HepG2 (cell line): Measurements from ENCODE around the gene RAB42. TPM values are rescaled to one million over a fixed set of nuclear protein-coding genes. Genes with fewer than 3 reads are reported as not detected.
A peak's percentile ranks its signal among the peaks of the same experiment; 100 is the strongest.

Experiments used
- CC2D1A ChIP-seq: sonication (generic); formaldehyde crosslinking; IDR thresholded peaks from 2 replicates; pipeline ENCODE4 v1.8.1; 2023; ENCODE audit warnings: mild to moderate bottlenecking, missing genetic modification reagents
- EED ChIP-seq: sonication (generic); formaldehyde crosslinking; IDR thresholded peaks from 2 replicates; pipeline ENCODE4 v1.5.0; 2020; ENCODE audit warnings: mild to moderate bottlenecking, missing genetic modification reagents
- FOXJ3 ChIP-seq: sonication (generic); formaldehyde crosslinking; IDR thresholded peaks from 2 replicates; pipeline ENCODE4 v1.4.0; 2020; ENCODE audit warnings: missing genetic modification reagents, mild to moderate bottlenecking, borderline replicate concordance
- GATAD2A ChIP-seq: IDR thresholded peaks from 2 replicates; pipeline ENCODE4 v1.6.1; 2016
- GTF2F1 ChIP-seq: fragments of 150-350 bp; IDR thresholded peaks from 2 replicates; pipeline ENCODE4 v1.6.1; 2014; ENCODE audit warnings: low read length
- HOXA5 ChIP-seq: sonication (generic); formaldehyde crosslinking; IDR thresholded peaks from 2 replicates; pipeline ENCODE4 v1.4.0; 2020; ENCODE audit warnings: missing genetic modification reagents
- MAFG ChIP-seq: sonication (generic); formaldehyde crosslinking; IDR thresholded peaks from 2 replicates; pipeline ENCODE4 v1.5.1; 2020; ENCODE audit warnings: mild to moderate bottlenecking, missing genetic modification reagents
- MAFK ChIP-seq, 2 experiments: IDR thresholded peaks in 1 of 2; conservative IDR thresholded peaks in 1 of 2; 2 replicates each; pipeline ENCODE4 v1.6.1; 2011; ENCODE audit warnings: improper control_type of control experiment in 2 of 2, low read length in 2 of 2
- NBN ChIP-seq: fragments of 450-650 bp; conservative IDR thresholded peaks from 2 replicates; pipeline ENCODE4 v1.6.1; 2017
- NFYC ChIP-seq: IDR thresholded peaks from 2 replicates; pipeline ENCODE4 v1.6.1; 2016; ENCODE audit warnings: missing genetic modification reagents, missing compliant biosample characterization
- PCBP2 ChIP-seq: fragments of 200-400 bp; formaldehyde crosslinking; optimal IDR thresholded peaks from 2 replicates; pipeline ENCODE3; 2018; ENCODE audit warnings: low read length, low read depth; ENCODE audit not compliant: poor library complexity, severe bottlenecking
- PTBP1 ChIP-seq: fragments of 200-400 bp; formaldehyde crosslinking; IDR thresholded peaks from 2 replicates; pipeline ENCODE4 v1.6.1; 2018; ENCODE audit warnings: low read length, low read depth; ENCODE audit not compliant: poor library complexity, severe bottlenecking
- SALL1 ChIP-seq: sonication (generic); formaldehyde crosslinking; IDR thresholded peaks from 2 replicates; pipeline ENCODE4 v1.8.0; 2022; ENCODE audit warnings: mild to moderate bottlenecking, missing genetic modification reagents
- THYN1 ChIP-seq: sonication (generic); formaldehyde crosslinking; IDR thresholded peaks from 2 replicates; pipeline ENCODE4 v1.8.1; 2023; ENCODE audit warnings: low read depth, mild to moderate bottlenecking, moderate library complexity, missing genetic modification reagents, borderline replicate concordance
- ZBTB4 ChIP-seq: sonication (generic); formaldehyde crosslinking; IDR thresholded peaks from 2 replicates; pipeline ENCODE4 v1.4.0; 2020; ENCODE audit warnings: missing genetic modification reagents, mild to moderate bottlenecking, borderline replicate concordance
- ZKSCAN5 ChIP-seq: sonication (generic); formaldehyde crosslinking; IDR thresholded peaks from 2 replicates; pipeline ENCODE4 v1.5.1; 2020; ENCODE audit warnings: mild to moderate bottlenecking, missing genetic modification reagents
- ZNF10 ChIP-seq: sonication (generic); formaldehyde crosslinking; IDR thresholded peaks from 2 replicates; pipeline ENCODE4 v1.4.0; 2020; ENCODE audit warnings: mild to moderate bottlenecking, low read depth, missing genetic modification reagents, borderline replicate concordance
- ZNF382 ChIP-seq: sonication (generic); formaldehyde crosslinking; IDR thresholded peaks from 2 replicates; pipeline ENCODE4 v1.5.0; 2020; ENCODE audit warnings: missing genetic modification reagents, mild to moderate bottlenecking, borderline replicate concordance
- ZNF510 ChIP-seq: sonication (generic); formaldehyde crosslinking; IDR thresholded peaks from 2 replicates; pipeline ENCODE4 v1.4.0; 2020; ENCODE audit warnings: low read depth, mild to moderate bottlenecking, missing genetic modification reagents
- ZNF605 ChIP-seq: sonication (generic); formaldehyde crosslinking; IDR thresholded peaks from 2 replicates; pipeline ENCODE4 v1.8.0; 2022; ENCODE audit warnings: mild to moderate bottlenecking, missing genetic modification reagents
- ZNF792 ChIP-seq: IDR thresholded peaks from 2 replicates; pipeline ENCODE4 v1.6.1; 2016
- ZSCAN31 ChIP-seq: sonication (generic); formaldehyde crosslinking; IDR thresholded peaks from 2 replicates; pipeline ENCODE4 v1.5.0; 2020; ENCODE audit warnings: low read depth, mild to moderate bottlenecking, missing genetic modification reagents
- polyA plus RNA-seq, 8 experiments: library from polyadenylated mRNA; depleted of rRNA in 3 of 8; stranded (reverse) in 7 of 8; unstranded in 1 of 8; fragments of >200 nt; fragmentation: Illumina TruSeq in 4 of 8; extraction: Trizol in 4 of 8; gene quantifications; 2 replicates each; pipeline versions ENCODE4 v1.2.1 to v1.2.3, GENCODE V29; 2011 to 2016; ENCODE audit warnings: low read depth in 4 of 8, missing spikeins in 1 of 8, mixed read lengths in 1 of 8; ENCODE audit not compliant: insufficient read depth in 1 of 8
- total RNA-seq, 5 experiments: library from RNA; depleted of rRNA; stranded (reverse); fragments of >200 nt; fragmentation: Illumina TruSeq; extraction: Trizol; gene quantifications; 2 replicates each; pipeline ENCODE4 v1.2.3, GENCODE V29; 2016; ENCODE audit warnings: low read depth in 1 of 5
- TF ChIP-seq, protein P1 (sequence below): sonication (generic); formaldehyde crosslinking; IDR thresholded peaks from 2 replicates; pipeline ENCODE4 v1.9.0; 2021; ENCODE audit warnings: missing genetic modification reagents, borderline replicate concordance
- TF ChIP-seq, protein P2 (sequence below): conservative IDR thresholded peaks from 2 replicates; pipeline ENCODE4 v1.6.1; 2018; ENCODE audit warnings: missing genetic modification reagents

RAB42 gene
- total and polyA plus RNA-seq, 2 of the 13 experiments (the other 11 are each of a cell fraction or from before 2014, with no cell fraction given) = 10.4 to 166 TPM

DNA sequence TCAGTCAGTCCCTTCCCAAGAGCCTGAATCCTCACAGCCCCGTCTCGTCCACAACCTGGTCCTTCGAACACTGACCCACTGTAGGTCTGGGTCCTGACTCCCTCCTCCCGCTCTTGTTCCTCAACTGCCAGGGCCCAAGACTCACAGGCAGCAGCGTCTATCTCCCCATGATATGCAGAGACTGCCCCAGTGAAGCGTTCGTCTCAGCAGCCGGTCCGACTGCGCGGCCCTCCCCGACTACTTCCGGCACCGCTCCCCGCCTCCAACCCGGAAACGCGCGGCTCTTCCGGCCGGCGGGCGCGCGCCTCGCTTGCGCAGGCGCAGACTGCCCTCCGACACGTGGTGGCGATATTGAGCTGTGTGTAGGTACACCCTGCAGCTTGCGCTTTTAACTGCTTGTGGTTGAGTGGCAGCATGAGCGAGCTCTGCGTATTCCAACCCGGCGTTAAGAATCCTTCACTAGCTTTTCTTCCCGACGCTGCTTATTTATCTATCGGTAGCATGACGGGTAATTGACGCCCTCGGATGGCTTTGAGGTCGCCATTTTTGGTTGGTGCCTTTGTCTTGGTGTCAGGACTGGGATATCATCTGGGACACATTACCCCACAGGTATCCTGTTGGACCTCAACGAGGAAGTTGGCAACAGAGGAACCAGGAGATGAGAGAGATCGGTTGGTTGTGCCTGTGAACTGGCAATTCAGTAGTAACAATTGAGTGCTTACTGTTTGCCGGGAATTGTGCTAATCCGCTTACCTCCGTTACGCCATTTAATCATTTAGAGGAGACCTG lies 51.0 kb downstream of the RAB42 start, which contains the start of gene TAF12 (continued):
- peak; percentile 73; the same call in 1 of the 2 replicates for TF ChIP-seq ZBTB4 (CRISPR knock-in tag)
- peak; percentile 49; the same call in 1 of the 2 replicates for TF ChIP-seq GATAD2A (CRISPR knock-in tag)
- TF ChIP-seq EED = peak; percentile 81; the same call in 1 of the 2 replicates
- peak; percentile 71 for TF ChIP-seq PTBP1
- TF ChIP-seq ZKSCAN5 (CRISPR knock-in tag) = no peak
- TF ChIP-seq GTF2F1 = no peak
- peak; percentile 90 for TF ChIP-seq SALL1 (CRISPR knock-in tag)
- peak; percentile 69; the same call in 1 of the 2 replicates for TF ChIP-seq HOXA5 (CRISPR knock-in tag)
- TF ChIP-seq ZNF382 = no peak
- peak; percentile 95 for TF ChIP-seq ZNF792 (CRISPR knock-in tag)
- peak; percentile 87 for TF ChIP-seq ZNF605
- TF ChIP-seq PCBP2 = no peak
- no peak; the same call in none of the 2 replicates for TF ChIP-seq ZSCAN31 (CRISPR knock-in tag)
- no peak for TF ChIP-seq THYN1 (CRISPR knock-in tag)
- TF ChIP-seq NBN = no peak
- no peak for TF ChIP-seq CC2D1A (CRISPR knock-in tag)
- no peak for TF ChIP-seq MAFK (conservative IDR thresholded peaks at IDR 0.05 in 1 of 2, IDR thresholded peaks at IDR 0.05 in 1 of 2; ENCODE audit: low read length in 2 of 2)
- no peak; the same call in 1 of the 2 replicates for TF ChIP-seq NFYC
- TF ChIP-seq, protein P1, sequence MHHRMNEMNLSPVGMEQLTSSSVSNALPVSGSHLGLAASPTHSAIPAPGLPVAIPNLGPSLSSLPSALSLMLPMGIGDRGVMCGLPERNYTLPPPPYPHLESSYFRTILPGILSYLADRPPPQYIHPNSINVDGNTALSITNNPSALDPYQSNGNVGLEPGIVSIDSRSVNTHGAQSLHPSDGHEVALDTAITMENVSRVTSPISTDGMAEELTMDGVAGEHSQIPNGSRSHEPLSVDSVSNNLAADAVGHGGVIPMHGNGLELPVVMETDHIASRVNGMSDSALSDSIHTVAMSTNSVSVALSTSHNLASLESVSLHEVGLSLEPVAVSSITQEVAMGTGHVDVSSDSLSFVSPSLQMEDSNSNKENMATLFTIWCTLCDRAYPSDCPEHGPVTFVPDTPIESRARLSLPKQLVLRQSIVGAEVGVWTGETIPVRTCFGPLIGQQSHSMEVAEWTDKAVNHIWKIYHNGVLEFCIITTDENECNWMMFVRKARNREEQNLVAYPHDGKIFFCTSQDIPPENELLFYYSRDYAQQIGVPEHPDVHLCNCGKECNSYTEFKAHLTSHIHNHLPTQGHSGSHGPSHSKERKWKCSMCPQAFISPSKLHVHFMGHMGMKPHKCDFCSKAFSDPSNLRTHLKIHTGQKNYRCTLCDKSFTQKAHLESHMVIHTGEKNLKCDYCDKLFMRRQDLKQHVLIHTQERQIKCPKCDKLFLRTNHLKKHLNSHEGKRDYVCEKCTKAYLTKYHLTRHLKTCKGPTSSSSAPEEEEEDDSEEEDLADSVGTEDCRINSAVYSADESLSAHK (CRISPR knock-in tag) = 0 out of 2 replicates have a peak, but pooled peaks have one; percentile 79
- peak; percentile 45 for TF ChIP-seq FOXJ3 (CRISPR knock-in tag)
- TF ChIP-seq MAFG (CRISPR knock-in tag) = no peak
- TF ChIP-seq, protein P2, sequence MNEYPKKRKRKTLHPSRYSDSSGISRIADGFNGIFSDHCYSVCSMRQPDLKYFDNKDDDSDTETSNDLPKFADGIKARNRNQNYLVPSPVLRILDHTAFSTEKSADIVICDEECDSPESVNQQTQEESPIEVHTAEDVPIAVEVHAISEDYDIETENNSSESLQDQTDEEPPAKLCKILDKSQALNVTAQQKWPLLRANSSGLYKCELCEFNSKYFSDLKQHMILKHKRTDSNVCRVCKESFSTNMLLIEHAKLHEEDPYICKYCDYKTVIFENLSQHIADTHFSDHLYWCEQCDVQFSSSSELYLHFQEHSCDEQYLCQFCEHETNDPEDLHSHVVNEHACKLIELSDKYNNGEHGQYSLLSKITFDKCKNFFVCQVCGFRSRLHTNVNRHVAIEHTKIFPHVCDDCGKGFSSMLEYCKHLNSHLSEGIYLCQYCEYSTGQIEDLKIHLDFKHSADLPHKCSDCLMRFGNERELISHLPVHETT = no peak; the same call in 1 of the 2 replicates
- TF ChIP-seq ZNF10 = no peak
- TF ChIP-seq ZNF510 = no peak
